GM23338 (cell line): ENCODE measurements around the gene FRAS1.

Source experiments
- CREB1 ChIP-seq: fragments of 250-450 bp; sonication (Bioruptor Pico); IDR thresholded peaks from 2 replicates; pipeline ENCODE4 v1.5.0; 2020; ENCODE audit warnings: low read depth, mild to moderate bottlenecking, moderate library complexity
- ETS1 ChIP-seq: IDR thresholded peaks from 2 replicates; pipeline ENCODE4 v1.6.1; 2016; ENCODE audit warnings: antibody characterized with exemption
- EZH2 ChIP-seq: fragments of 200-600 bp; sonication (generic); IDR thresholded peaks from one replicate; pipeline ENCODE4 v1.8.0; 2017; ENCODE audit warnings: antibody characterized with exemption, mild to moderate bottlenecking, low read depth; ENCODE audit not compliant: unreplicated experiment
- EZH2phosphoT487 ChIP-seq: fragments of 200-600 bp; sonication (generic); IDR thresholded peaks from one replicate; pipeline ENCODE4 v1.8.1; 2018; ENCODE audit warnings: antibody characterized with exemption; ENCODE audit not compliant: unreplicated experiment
- JUNB ChIP-seq: IDR thresholded peaks from one replicate; pipeline ENCODE4 v1.6.1; 2016; ENCODE audit warnings: antibody characterized with exemption; ENCODE audit not compliant: unreplicated experiment
- NANOG ChIP-seq: IDR thresholded peaks from 2 replicates; pipeline ENCODE4 v1.6.1; 2016; ENCODE audit warnings: antibody characterized with exemption, borderline replicate concordance
- POLR2AphosphoS5 ChIP-seq: IDR thresholded peaks from 2 replicates; pipeline ENCODE4 v1.6.1; 2016; ENCODE audit warnings: antibody characterized with exemption, low read depth
- STAT1 ChIP-seq: IDR thresholded peaks from one replicate; pipeline ENCODE4 v1.6.1; 2016; ENCODE audit warnings: antibody characterized with exemption; ENCODE audit not compliant: unreplicated experiment
- ZNF114 ChIP-seq: fragments of 250-450 bp; sonication (Bioruptor Pico); IDR thresholded peaks from 2 replicates; pipeline ENCODE4 v1.5.0; 2020; ENCODE audit warnings: mild to moderate bottlenecking, moderate library complexity
- ZNF331 ChIP-seq: fragments of 250-450 bp; sonication (Bioruptor Pico); IDR thresholded peaks from 2 replicates; pipeline ENCODE4 v1.5.0; 2020; ENCODE audit warnings: low read depth, mild to moderate bottlenecking, moderate library complexity
- TF ChIP-seq, protein P1 (sequence below): IDR thresholded peaks from one replicate; pipeline ENCODE4 v1.6.1; 2018; ENCODE audit warnings: antibody characterized with exemption; ENCODE audit not compliant: unreplicated experiment
- TF ChIP-seq, protein P2 (sequence below), 2 experiments: fragments of 200-600 bp in 1 of 2; sonication (generic) in 1 of 2; conservative IDR thresholded peaks; 2 replicates each; pipeline versions ENCODE4 v1.5.1 to v1.6.1; 2016 to 2017; ENCODE audit warnings: antibody characterized with exemption in 2 of 2, low read depth in 2 of 2, mild to moderate bottlenecking in 2 of 2, moderate library complexity in 1 of 2
- TF ChIP-seq, protein P3 (sequence below): fragments of 250-450 bp; sonication (Bioruptor Pico); IDR thresholded peaks from 2 replicates; pipeline ENCODE4 v1.5.0; 2020; ENCODE audit warnings: mild to moderate bottlenecking, moderate library complexity

- TF ChIP-seq, protein P1, sequence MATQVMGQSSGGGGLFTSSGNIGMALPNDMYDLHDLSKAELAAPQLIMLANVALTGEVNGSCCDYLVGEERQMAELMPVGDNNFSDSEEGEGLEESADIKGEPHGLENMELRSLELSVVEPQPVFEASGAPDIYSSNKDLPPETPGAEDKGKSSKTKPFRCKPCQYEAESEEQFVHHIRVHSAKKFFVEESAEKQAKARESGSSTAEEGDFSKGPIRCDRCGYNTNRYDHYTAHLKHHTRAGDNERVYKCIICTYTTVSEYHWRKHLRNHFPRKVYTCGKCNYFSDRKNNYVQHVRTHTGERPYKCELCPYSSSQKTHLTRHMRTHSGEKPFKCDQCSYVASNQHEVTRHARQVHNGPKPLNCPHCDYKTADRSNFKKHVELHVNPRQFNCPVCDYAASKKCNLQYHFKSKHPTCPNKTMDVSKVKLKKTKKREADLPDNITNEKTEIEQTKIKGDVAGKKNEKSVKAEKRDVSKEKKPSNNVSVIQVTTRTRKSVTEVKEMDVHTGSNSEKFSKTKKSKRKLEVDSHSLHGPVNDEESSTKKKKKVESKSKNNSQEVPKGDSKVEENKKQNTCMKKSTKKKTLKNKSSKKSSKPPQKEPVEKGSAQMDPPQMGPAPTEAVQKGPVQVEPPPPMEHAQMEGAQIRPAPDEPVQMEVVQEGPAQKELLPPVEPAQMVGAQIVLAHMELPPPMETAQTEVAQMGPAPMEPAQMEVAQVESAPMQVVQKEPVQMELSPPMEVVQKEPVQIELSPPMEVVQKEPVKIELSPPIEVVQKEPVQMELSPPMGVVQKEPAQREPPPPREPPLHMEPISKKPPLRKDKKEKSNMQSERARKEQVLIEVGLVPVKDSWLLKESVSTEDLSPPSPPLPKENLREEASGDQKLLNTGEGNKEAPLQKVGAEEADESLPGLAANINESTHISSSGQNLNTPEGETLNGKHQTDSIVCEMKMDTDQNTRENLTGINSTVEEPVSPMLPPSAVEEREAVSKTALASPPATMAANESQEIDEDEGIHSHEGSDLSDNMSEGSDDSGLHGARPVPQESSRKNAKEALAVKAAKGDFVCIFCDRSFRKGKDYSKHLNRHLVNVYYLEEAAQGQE, result no peak
- TF ChIP-seq, protein P2, sequence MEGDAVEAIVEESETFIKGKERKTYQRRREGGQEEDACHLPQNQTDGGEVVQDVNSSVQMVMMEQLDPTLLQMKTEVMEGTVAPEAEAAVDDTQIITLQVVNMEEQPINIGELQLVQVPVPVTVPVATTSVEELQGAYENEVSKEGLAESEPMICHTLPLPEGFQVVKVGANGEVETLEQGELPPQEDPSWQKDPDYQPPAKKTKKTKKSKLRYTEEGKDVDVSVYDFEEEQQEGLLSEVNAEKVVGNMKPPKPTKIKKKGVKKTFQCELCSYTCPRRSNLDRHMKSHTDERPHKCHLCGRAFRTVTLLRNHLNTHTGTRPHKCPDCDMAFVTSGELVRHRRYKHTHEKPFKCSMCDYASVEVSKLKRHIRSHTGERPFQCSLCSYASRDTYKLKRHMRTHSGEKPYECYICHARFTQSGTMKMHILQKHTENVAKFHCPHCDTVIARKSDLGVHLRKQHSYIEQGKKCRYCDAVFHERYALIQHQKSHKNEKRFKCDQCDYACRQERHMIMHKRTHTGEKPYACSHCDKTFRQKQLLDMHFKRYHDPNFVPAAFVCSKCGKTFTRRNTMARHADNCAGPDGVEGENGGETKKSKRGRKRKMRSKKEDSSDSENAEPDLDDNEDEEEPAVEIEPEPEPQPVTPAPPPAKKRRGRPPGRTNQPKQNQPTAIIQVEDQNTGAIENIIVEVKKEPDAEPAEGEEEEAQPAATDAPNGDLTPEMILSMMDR (conservative IDR thresholded peaks at IDR 0.05; ENCODE audit: low read depth in 2 of 2), result no peak
- no peak for TF ChIP-seq EZH2
- no peak for TF ChIP-seq EZH2phosphoT487
- no peak for TF ChIP-seq ETS1
- TF ChIP-seq JUNB, result no peak
- no peak for TF ChIP-seq POLR2AphosphoS5
- TF ChIP-seq CREB1 (CRISPR knock-in tag), result no peak
- TF ChIP-seq NANOG, result no peak
- no peak for TF ChIP-seq ZNF331 (CRISPR knock-in tag)
- TF ChIP-seq ZNF114 (CRISPR knock-in tag), result no peak
- no peak for TF ChIP-seq STAT1
- TF ChIP-seq, protein P3, sequence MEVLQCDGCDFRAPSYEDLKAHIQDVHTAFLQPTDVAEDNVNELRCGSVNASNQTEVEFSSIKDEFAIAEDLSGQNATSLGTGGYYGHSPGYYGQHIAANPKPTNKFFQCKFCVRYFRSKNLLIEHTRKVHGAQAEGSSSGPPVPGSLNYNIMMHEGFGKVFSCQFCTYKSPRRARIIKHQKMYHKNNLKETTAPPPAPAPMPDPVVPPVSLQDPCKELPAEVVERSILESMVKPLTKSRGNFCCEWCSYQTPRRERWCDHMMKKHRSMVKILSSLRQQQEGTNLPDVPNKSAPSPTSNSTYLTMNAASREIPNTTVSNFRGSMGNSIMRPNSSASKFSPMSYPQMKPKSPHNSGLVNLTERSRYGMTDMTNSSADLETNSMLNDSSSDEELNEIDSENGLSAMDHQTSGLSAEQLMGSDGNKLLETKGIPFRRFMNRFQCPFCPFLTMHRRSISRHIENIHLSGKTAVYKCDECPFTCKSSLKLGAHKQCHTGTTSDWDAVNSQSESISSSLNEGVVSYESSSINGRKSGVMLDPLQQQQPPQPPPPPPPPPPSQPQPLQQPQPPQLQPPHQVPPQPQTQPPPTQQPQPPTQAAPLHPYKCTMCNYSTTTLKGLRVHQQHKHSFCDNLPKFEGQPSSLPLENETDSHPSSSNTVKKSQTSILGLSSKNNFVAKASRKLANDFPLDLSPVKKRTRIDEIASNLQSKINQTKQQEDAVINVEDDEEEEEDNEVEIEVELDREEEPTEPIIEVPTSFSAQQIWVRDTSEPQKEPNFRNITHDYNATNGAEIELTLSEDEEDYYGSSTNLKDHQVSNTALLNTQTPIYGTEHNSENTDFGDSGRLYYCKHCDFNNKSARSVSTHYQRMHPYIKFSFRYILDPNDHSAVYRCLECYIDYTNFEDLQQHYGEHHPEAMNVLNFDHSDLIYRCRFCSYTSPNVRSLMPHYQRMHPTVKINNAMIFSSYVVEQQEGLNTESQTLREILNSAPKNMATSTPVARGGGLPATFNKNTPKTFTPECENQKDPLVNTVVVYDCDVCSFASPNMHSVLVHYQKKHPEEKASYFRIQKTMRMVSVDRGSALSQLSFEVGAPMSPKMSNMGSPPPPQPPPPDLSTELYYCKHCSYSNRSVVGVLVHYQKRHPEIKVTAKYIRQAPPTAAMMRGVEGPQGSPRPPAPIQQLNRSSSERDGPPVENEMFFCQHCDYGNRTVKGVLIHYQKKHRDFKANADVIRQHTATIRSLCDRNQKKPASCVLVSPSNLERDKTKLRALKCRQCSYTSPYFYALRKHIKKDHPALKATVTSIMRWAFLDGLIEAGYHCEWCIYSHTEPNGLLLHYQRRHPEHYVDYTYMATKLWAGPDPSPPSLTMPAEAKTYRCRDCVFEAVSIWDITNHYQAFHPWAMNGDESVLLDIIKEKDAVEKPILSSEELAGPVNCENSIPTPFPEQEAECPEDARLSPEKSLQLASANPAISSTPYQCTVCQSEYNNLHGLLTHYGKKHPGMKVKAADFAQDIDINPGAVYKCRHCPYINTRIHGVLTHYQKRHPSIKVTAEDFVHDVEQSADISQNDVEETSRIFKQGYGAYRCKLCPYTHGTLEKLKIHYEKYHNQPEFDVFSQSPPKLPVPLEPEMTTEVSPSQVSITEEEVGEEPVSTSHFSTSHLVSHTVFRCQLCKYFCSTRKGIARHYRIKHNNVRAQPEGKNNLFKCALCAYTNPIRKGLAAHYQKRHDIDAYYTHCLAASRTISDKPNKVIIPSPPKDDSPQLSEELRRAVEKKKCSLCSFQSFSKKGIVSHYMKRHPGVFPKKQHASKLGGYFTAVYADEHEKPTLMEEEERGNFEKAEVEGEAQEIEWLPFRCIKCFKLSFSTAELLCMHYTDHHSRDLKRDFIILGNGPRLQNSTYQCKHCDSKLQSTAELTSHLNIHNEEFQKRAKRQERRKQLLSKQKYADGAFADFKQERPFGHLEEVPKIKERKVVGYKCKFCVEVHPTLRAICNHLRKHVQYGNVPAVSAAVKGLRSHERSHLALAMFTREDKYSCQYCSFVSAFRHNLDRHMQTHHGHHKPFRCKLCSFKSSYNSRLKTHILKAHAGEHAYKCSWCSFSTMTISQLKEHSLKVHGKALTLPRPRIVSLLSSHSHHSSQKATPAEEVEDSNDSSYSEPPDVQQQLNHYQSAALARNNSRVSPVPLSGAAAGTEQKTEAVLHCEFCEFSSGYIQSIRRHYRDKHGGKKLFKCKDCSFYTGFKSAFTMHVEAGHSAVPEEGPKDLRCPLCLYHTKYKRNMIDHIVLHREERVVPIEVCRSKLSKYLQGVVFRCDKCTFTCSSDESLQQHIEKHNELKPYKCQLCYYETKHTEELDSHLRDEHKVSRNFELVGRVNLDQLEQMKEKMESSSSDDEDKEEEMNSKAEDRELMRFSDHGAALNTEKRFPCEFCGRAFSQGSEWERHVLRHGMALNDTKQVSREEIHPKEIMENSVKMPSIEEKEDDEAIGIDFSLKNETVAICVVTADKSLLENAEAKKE (CRISPR knock-in tag), result no peak
Measured at GRCh38 chr4:78244705-78245485, 187.8 kb downstream of the FRAS1 start.
